Peyer's patch (tissue), 4 donors: ENCODE measurements around the gene FGA.

Source experiments
- CTCF ChIP-seq, 6 experiments: fragments of 450-650 bp in 4 of 6; fragments of 200-600 bp in 2 of 6; sonication (generic) in 1 of 6; IDR thresholded peaks; one replicate each; pipeline ENCODE4 v1.5.1; 2017 to 2019; ENCODE audit warnings: antibody characterized with exemption in 6 of 6, mild to moderate bottlenecking in 3 of 6, moderate library complexity in 1 of 6
- POLR2A ChIP-seq, 2 donors: fragments of 450-650 bp; IDR thresholded peaks; one replicate each; pipeline ENCODE4 v1.5.1; 2017; ENCODE audit warnings: antibody characterized with exemption in 2 of 2, mild to moderate bottlenecking in 2 of 2, moderate library complexity in 2 of 2

GRCh38 chr4:154634058-154634457 is 43.5 kb upstream of the FGA start:
- TF ChIP-seq CTCF (IDR thresholded peaks at IDR 0.05) = no peak
- no peak for TF ChIP-seq POLR2A (IDR thresholded peaks at IDR 0.05)
